GM21381 (cell line): ENCODE results near the gene OAS2.
"Not testable (repeated sequence)": the region's sequence is repeated elsewhere in the genome, so short reads cannot be mapped to it uniquely, and the experiment has no call there.

Experiments used
- ATAC-seq: cut with Tn5 transposase; IDR thresholded peaks from one replicate; pipeline ENCODE4 v1.9.1; 2021; ENCODE audit warnings: mild to moderate bottlenecking, moderate library complexity; ENCODE audit not compliant: unreplicated experiment

The OAS2 gene

DNA sequence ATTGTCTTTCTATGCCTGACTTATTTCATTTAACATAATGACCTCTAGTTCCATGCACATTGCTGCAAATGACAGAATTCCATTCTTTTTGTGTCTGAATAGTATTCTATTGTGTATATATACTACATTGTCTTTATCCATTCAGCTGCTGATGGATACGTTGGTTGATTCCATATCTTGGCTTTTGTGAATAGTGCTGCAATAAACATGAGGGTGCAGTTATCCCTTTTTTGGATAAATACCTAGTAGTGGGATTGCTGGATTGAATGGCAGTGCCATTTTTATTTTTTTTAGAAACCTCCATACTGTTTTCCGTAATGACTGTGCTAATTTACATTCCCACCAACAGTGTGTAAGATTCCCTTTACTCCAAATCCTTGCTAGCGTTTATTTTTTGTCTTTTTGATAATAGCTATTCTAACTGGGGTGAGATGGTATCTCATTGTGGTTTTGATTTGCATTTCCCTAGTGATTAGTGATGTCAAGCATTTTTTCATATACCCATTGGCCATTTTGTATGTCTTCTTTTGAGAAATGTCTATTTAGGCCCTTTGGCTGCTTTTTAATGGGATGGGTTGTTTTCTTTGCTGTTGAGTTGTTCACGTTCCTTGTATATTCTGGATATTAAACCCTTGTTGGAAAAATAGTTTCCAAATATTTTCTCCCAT, 2.3 kb downstream of the OAS2 start:
- no peak for ATAC-seq

DNA sequence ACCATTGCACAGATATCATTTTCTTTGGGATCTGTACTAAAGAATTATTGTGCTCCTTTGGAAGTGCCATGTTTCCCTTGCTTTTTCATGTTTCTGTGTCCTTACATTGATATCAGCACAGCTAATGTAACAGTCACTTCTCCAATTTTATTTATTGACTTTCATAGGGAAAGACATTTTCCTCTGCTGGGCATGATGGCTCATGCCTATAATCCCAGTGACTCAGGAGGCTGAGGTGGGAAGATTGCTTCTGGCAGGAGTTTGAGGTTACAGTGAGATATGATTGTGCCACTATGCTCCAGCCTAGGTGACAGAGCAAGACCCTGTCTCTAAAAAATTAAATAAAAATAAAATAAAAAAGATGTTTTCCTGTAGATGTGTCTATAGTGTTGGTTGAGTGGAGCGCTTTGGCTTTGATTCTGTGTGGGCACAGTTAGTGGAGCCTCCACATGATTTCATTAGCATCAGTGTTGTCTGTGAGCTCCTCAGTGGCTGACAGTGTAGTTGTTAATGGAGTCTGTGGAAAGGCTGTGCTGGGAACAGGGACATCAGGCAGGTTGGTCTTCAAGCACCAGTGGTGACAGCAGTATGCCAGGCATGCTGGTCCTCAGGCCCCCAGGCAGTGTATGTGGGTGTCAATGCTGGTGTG, 7.4 kb downstream of the OAS2 start:
- no peak for ATAC-seq

DNA sequence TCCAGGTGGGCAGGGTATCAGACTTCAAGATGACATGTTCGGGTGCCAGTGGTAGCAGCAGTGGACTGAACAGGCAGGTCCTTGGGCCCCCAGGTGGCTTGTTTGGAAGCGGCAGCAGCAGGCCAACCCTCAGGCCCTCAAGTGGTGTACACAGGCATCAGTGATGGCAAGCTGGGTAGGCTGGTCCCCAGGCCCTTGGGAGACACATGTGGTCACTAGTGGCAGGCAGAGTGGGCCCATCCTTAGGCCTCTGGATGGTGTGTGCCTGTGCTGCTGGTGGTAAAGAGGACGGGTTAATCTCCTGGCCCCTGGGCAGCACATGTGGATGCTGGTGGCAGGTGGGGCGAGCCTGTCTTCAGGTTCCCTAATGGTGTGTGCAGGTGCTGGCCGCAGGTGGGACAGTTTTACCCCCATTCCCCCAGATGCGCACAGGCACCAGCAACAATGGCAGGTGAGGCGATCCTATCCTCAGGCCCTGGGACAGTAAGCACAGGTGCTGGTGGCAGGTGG, 8.0 kb downstream of the OAS2 start:
- ATAC-seq = no peak

DNA sequence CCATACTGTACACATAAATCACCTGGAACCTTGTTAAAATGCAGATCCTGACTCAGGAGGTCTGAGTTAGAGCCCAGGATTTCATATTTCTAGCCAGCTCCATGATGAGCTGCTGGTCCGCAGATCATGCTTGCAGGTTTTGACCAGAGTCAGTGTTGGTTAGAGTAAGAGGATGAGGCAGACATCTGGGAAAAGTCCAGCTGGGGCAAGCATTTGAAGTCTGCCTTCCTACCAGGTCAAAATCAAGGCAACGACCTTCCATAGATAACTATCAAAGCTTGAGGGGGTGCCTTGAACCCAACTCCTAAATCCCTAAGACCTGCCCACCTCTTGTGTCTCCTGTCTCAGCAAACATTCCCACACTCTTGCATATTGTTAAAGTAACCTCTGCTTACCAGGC, 9.2 kb downstream of the OAS2 start:
- no peak for ATAC-seq

DNA sequence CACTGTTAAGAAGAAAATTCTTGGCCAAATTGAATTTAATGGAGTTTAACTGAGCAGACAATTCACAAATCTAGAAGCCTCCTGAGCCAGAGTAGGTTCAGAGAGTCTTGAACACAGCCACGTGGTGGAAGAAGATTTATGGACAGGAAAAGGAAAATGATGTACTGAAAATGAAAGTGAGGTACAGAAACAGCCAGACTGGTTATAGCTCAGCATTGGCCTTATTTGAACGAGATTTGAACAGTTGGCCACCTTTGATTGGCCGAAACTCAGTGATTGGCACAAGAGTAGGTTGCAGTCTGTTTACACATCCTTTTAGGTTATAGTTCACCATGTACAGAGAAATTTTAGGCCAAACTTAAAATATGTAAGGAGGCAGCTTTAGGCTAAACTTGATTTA, 9.9 kb downstream of the OAS2 start:
- ATAC-seq = no peak

DNA sequence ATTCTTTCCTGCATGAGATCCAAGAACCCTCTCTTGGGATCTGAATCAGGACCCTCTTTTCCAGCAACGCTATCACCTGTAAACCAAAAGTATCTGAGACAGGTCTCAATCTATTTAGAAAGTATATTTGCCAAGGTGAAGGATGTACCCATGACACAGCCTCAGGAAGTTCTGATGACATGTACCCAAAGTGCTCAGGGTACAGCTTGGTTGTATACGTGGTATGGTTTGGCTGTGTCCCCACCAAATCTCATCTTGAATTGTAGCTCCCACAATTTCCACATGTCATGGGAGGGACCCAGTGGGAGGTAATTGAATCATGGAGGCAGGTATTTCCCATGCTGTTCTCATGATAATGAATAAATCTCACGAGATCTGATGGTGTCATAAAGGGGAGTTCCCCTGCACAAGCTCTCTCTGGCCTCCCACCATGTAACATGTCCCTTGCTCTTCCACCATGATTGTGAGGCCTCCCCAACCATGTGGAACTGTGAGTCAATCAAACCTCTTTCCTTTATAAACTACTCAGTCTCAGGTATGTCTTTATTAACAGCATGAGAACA, 10.6 kb downstream of the OAS2 start:
- not testable (repeated sequence) for ATAC-seq

DNA sequence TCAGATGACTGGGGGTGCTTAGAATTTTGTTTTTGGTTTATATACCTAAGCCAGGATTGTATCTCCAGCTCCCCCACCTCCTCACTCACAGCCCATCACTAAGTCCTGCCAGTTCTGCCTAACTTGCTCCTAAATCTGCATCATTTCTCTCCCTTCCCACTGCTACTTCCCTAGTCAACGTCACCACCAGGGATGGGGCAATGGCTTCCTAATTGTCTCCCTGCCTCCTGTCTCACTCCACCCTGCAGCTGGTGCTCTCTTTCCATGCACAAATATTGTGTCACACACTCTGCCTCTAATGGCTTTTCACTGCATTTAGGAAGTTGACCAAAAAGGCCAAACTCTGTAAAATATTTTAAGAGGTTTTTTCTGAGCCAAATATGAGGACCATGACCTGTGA, 11.5 kb downstream of the OAS2 start:
- ATAC-seq = no peak

DNA sequence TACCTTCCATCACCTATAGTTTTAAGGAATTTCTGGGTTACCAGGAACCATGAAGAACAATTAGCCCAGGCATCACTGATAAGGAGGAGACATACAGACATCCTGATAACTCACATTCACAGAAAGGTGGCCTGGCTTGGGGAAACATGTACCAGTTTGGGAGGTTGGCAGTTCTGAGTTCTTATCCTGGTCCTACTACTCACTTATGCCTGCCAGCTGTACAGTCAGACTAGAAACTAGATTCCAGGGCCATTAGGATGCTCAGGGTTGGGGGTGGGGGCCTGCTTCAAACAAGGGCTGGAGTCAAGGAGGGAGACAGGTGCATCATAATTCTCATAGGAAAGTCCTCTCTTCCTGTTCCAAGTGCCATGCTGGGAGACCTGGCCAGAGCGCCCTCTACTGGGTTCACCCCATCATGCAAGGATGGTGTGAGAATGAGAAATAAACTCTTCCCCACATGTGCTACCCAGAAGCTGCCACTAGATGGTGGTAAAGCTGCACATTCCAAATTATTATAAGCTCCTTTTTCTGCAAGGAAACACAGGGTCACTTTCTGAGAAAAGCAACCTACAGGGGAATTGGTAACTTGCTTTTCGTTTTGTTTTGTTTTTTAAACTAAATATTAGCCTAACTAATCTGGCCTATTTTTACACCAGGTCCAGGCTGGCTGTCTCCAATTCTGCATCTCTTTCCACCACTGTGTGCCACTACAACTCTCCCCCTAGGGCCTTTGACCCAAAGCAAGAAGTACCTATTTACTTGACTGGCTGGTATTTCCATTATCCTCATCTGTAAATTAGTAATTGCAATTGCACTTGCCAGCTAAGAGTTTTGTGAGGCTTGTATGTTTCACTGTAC, 14.5 kb downstream of the OAS2 start:
- ATAC-seq = no peak

DNA sequence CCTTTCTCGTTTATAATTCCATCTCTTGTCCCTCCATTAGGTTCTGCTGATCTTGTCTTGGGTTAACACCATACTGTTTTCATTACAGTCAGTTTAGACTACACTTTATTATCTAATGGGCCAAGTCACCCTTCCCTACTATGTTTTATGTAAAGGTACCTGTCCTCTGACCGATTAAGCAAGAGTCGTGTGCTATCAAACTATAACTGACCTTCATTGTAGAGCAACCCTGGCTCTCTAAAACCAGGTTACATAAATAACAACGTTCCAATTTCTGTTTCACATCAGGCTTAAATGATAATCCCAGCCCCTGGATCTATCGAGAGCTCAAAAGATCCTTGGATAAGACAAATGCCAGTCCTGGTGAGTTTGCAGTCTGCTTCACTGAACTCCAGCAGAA, 16.7 kb downstream of the OAS2 start:
- ATAC-seq = no peak

DNA sequence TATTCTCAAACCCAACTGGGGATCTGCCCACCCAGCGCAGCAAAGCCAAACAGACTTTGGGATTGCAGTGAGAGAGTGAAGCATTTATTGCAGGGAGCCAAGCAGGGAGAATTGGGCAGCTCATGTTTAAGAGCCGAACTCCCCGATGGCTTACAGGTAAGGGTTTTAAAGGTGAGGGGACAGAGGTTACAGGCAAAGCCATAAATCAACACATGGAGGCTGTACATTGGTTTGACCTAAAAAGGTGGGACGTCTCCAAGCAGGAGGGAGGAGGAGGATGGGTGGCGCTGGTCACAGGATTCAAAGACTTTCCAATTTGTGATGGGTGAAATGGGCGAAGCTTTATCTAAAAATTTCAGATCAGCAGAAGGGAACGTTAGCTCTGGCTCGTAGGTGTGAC, 18.2 kb downstream of the OAS2 start:
- ATAC-seq = no peak

DNA sequence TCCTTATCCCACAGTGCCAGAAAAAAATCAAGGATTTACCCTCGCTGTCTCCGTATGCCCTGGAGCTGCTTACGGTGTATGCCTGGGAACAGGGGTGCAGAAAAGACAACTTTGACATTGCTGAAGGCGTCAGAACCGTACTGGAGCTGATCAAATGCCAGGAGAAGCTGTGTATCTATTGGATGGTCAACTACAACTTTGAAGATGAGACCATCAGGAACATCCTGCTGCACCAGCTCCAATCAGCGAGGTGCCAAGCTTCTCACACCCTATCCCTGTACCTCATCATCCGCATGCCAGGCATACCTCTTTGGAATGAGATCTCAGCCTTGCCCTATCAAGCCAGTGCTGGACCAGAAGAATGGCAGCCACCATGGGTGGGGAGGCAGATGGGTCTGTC, 19.2 kb downstream of the OAS2 start:
- no peak for ATAC-seq

DNA sequence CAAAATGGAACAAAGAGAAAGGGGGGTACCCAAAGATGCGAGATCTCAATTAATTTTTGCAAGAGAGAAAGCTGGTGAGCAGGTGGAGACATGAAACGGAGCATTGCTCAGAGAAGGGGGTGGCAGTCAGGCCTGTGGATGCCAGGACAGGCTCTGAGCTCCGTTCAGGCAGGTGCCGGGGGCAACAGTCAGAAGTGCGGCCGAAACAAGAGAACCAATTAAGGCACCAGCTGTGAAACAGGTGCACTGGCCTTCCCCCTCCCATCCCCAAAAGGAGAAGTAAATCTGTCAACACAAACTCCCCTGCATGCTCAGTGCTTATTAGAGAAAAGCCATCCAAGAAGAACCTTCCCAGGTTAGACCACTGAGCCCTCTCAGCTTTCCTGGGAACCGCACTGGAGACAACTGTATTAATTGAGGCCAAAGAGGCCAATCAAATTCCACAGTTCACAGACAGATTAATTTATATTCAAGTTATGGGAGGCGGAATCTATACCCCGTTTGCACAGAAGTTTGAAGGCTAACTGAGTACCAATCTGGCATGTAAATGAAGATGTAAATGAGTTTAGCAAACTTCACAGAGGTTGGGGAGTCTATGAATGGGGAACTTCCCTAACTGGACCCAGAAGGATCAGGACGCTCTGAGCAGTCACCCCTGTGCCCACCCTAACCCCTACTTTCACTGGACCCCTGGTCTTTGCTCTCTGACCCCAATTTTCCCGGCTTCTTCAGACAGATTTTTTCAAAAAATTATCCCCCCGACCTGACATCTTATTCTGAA, 20.9 kb downstream of the OAS2 start:
- no peak for ATAC-seq

DNA sequence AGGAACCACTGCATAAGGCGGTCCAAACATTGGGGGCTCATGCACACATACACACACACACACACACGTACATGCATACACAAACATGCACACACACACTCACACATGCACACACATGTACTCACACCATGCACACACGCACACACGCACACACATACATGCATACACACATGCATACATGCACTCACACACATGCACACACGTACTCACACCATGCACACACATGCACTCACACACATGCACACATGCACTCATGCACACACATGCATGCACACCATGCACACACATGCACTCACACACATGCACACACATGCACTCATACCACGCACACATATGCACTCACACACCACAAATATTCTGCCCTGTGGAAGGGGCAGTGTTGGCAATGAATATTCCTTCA, 22.1 kb downstream of the OAS2 start:
- ATAC-seq = no peak

DNA sequence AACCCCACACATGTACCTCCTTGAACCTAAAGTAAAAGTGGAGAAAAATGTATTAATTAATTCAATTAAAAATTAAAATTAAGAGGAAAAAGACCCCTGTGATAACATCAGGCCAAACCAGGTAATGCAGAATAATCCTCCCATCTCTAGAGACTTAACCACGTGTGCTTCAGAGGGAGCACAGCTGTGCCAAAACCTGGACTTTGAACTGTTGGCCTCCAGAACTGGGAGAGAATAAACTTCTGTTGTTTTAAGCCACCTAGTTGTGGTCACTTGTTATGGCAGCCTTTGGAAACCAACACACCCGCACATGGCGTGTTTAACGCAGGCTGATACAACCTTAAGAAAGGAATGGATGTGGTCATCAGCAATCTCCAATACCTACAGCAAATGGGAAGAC, 23.8 kb downstream of the OAS2 start:
- ATAC-seq = no peak

DNA sequence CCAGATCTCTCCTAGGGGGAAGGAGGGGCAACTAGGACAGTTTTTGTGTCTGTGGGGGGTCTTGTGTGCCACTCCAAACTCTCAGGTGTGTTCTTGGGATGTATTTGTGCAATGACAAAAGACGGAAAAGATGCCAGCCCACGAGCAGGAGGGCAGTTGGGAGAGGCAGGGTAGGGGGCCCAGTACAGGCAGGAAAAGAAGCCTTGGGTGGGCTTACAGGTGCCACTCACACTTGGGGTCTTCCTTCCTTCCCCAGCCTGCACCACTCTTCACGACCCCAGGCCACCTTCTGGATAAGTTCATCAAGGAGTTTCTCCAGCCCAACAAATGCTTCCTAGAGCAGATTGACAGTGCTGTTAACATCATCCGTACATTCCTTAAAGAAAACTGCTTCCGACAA, 24.4 kb downstream of the OAS2 start:
- no peak for ATAC-seq

DNA sequence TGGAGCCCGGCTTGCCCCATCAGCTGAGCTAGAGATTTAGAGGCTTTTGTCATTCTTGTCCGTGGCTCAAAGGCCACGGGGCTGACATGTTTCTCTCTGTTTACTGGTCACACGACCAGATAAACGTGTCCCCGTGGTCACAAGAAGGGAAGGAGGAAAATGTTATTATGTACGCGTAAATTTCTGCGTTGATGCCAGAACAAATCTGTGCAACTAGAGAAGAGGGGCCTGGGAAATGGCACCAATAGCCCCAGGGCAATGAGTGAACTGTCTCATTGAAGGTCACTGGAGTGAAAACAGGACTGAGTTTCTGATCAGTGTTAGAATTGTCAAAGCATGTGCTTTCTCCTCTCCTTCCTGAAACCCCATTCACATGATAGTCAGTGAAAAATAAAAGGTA, 25.3 kb downstream of the OAS2 start:
- ATAC-seq = no peak

DNA sequence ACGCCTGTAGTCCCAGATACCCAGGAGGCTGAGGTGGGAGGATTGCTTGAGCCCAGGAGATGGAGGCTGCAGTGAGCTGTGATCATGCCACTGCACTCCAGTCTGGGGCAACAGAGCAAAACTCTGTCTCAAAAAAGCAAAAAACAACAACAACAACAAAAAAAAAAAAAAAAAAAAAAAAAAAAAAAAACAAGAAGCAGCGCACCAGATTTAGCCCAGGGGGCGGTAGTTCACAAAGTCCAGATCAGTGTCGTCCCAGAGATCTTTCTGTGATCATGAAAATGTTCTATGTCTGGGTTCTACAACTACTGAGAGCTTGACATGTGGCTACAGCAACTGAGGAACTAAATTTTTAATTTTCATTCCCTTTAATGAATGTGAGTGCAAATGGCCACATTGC, 27.4 kb downstream of the OAS2 start:
- no peak for ATAC-seq

DNA sequence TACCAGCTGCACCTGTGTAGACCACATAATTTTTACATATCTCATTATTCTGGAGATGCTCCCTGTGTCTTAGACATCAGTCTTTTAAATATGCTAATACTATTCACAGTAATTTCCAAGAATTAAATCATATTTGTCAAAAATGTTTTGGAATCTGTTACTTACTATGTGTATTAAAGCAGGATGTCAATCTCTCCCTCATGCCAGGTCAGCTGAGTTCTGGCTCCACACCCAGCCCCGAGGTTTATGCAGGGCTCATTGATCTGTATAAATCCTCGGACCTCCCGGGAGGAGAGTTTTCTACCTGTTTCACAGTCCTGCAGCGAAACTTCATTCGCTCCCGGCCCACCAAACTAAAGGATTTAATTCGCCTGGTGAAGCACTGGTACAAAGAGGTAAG, 27.9 kb downstream of the OAS2 start:
- ATAC-seq = no peak

DNA sequence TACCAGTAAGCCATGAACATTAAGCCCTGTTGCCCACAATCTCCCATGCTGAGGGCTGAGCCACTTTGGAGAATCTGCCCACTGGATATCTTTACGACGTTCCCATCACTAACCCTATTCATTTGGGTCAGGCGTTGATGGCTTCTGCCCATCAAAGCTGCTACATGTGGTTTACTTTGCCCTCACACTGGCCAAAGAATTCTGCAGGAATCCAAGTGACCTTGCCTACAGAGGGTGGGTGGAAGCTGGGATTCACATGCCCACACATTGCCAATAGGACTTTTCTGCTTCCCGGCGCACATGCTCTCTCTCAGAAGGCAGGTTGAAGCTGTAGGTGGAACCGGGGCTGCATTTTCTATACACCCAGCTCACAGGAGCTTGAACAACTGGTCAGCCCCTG, 28.3 kb downstream of the OAS2 start:
- no peak for ATAC-seq

DNA sequence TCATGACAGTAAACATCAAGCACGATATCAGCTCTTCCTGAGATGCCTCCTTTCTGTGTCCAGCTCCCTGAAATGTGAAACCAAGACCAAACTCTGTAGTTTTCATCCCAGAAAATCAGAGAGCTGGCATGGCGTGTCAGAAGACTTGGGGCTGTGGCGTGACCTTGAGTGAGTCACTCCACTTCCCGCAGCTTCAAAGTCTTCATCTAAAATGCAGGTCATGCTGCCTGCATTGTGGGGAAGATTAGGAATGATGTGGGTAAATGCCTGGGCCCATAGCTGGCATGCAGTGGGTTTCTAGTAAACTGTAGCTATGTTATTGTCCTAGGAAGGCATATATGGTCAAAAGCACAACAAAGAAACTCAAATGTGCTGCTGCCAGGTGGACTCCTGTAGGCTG, 28.8 kb downstream of the OAS2 start:
- no peak for ATAC-seq

DNA sequence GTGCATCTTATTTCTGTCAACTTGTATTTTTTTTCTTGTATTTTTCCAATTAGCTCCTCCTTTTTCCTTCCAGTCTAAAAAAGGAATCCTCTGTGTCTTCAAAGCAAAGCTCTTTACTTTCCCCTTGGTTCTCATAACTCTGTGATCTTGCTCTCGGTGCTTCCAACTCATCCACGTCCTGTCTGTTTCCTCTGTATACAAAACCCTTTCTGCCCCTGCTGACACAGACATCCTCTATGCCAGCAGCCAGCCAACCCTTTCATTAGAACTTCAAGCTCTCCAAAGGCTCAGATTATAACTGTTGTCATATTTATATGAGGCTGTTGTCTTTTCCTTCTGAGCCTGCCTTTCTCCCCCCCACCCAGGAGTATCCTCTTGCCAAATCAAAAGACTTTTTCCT, 32.4 kb downstream of the OAS2 start:
- no peak for ATAC-seq
